ENCODE data around the gene APEX1.
"Not testable (repeated sequence)": the region's sequence is repeated elsewhere in the genome, so short reads cannot be mapped to it uniquely, and the experiment has no call there.

The APEX1 gene

DNA sequence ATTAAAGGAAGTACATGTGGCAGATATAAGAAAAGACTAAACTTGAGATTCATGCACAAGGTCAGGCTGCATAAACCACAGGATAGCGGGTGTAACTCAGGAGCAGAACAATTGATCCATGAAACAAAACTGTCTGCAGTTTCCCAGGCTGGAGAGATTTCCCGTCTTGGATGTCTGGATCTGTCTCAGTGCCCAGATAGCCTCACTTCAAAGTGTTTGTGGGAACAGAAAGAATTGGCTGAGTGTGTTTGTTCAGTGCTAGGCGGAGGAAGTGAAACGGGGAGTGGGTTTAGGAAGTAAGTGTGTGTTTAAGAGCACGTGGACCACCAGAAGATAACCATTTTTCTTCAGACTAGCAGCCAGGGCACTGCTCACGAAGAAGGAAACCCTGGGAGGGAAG lies 48.9 kb downstream of the APEX1 start:
- no peak for ATAC-seq
- Mint-ChIP-seq H3K27ac (peak overlapping the region; percentile 7), H3K4me1 (peaks cover 9% of the 10 kb centered on the region), H3K4me3 (no peak overlapping the region), H3K27me3 (no peaks in the 10 kb centered on the region), H3K36me3 (ENCODE audit: low read depth) (no peaks in the 10 kb centered on the region), H3K9me3 (no peaks in the 10 kb centered on the region)
- no peak for DNase-seq

DNA sequence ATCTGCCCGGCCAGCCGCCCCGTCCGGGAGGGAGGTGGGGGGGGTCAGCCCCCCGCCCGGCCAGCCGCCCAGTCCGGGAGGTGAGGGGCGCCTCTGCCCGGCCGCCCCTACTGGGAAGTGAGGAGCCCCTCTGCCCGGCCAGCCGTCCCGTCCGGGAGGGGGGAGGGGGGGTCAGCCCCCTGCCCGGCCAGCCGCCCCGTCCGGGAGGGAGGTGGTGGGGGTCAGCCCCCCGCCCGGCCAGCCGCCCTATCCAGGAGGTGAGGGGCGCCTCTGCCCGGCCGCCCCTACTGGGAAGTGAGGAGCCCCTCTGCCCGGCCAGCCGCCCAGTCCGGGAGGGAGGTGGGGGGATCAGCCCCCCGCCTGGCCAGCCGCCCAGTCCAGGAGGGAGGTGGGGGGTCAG lies 51.2 kb downstream of the APEX1 start:
- not testable (repeated sequence) for H3K9me3 Mint-ChIP-seq; DNase-seq; ATAC-seq; H3K4me1 Mint-ChIP-seq; H3K27me3 Mint-ChIP-seq; H3K4me3 Mint-ChIP-seq; H3K36me3 Mint-ChIP-seq (ENCODE audit: low read depth); H3K27ac Mint-ChIP-seq

- not testable (repeated sequence) for ATAC-seq
Measured at GRCh38 chr14:20506752-20507151, 51.7 kb downstream of the APEX1 start.

More at GRCh38 chr14:20506752-20507151, 51.7 kb downstream of the APEX1 start:
- H3K4me3 Mint-ChIP-seq; H3K4me1 Mint-ChIP-seq; DNase-seq; H3K36me3 Mint-ChIP-seq (ENCODE audit: low read depth); H3K27me3 Mint-ChIP-seq; H3K9me3 Mint-ChIP-seq; H3K27ac Mint-ChIP-seq: not testable (repeated sequence)
